Natural killer cell (primary cell): Measurements from ENCODE around the gene OTULIN. TPM values are rescaled to one million over a fixed set of nuclear protein-coding genes. Genes with fewer than 3 reads are reported as not detected.

ENCODE experiments used
- ATAC-seq, 3 donors: fragments of 150-1000 bp in 2 of 3; fragments of 200-7000 bp in 1 of 3; cut with Tn5 transposase; 1 replicate in 1 of 3; 2 replicates in 2 of 3; pipeline ENCODE4 v1.10.0; 2021; ENCODE audit warnings: mild to moderate bottlenecking in 2 of 3, moderate library complexity in 2 of 3
- DNase-seq, 2 donors: peaks; one replicate each; pipeline versions ENCODE4 v3.0.0 to v3.0.0-alpha.2; 2013 to 2021; ENCODE audit warnings: mixed read lengths in 1 of 2
- H3K27ac ChIP-seq: one replicate; pipeline ENCODE4 v1.5.1; 2013; ENCODE audit warnings: mild to moderate bottlenecking, low read length
- H3K27me3 ChIP-seq: one replicate; pipeline ENCODE4 v1.6.1; 2013; ENCODE audit warnings: low read length; ENCODE audit not compliant: control insufficient read depth, insufficient read depth
- H3K36me3 ChIP-seq: one replicate; pipeline ENCODE4 v1.6.1; 2013; ENCODE audit warnings: low read length; ENCODE audit not compliant: control insufficient read depth, insufficient read depth
- H3K4me1 ChIP-seq: one replicate; pipeline ENCODE4 v1.6.1; 2013; ENCODE audit warnings: low read length; ENCODE audit not compliant: control insufficient read depth, insufficient read depth
- H3K4me3 ChIP-seq: one replicate; pipeline ENCODE4 v1.5.1; 2013; ENCODE audit warnings: low read length
- H3K9me3 ChIP-seq: one replicate; pipeline ENCODE4 v1.6.1; 2013; ENCODE audit warnings: low read length; ENCODE audit not compliant: control insufficient read depth, insufficient read depth
- H3K27ac Mint-ChIP-seq, 2 donors: one replicate each; pipeline ENCODE4 v1.8.0; 2022; ENCODE audit warnings: mild to moderate bottlenecking in 2 of 2, mixed read lengths in 2 of 2, moderate library complexity in 1 of 2
- H3K27me3 Mint-ChIP-seq, 2 donors: one replicate each; pipeline ENCODE4 v1.8.0; 2022; ENCODE audit warnings: low read depth in 2 of 2, mixed read lengths in 2 of 2
- H3K36me3 Mint-ChIP-seq: one replicate; pipeline ENCODE4 v1.8.0; 2022; ENCODE audit warnings: mixed read lengths
- H3K4me1 Mint-ChIP-seq, 2 donors: one replicate each; pipeline ENCODE4 v1.8.0; 2022; ENCODE audit warnings: mixed read lengths in 2 of 2
- H3K4me3 Mint-ChIP-seq: one replicate; pipeline ENCODE4 v1.8.0; 2022; ENCODE audit warnings: mild to moderate bottlenecking, moderate library complexity, mixed read lengths
- H3K9me3 Mint-ChIP-seq, 2 donors: one replicate each; pipeline ENCODE4 v1.8.0; 2022; ENCODE audit warnings: mixed read lengths in 2 of 2
- CTCF ChIP-seq: fragments of 200-600 bp; IDR thresholded peaks from one replicate; pipeline ENCODE4 v1.8.0; 2022; ENCODE audit warnings: antibody characterized with exemption
- WGBS: methylation state at CpG from one replicate; pipeline ENCODE4 v1.1.7; 2013; ENCODE audit warnings: missing lambda C conversion rate; ENCODE audit not compliant: insufficient coverage; 5-methylcytosine and 5-hydroxymethylcytosine counted together
- intact Hi-C: fragments of 100-400 bp; cut with micrococcal nuclease; formaldehyde crosslinking; loops from one replicate; pipeline ENCODE4 v1.14.2; 2022
- total RNA-seq, 4 donors: library from RNA; stranded (reverse); fragments of 120-200 nt in 1 of 4; gene quantifications; one replicate each; pipeline versions ENCODE4 v1.2.3 to v1.2.4, GENCODE V29; 2013 to 2022

The OTULIN gene
- total RNA-seq, 3 donors from 2014 or later (not counting 1 experiment from before 2014, with no cell fraction given) = 96.5 to 166 (median 102) TPM

DNA sequence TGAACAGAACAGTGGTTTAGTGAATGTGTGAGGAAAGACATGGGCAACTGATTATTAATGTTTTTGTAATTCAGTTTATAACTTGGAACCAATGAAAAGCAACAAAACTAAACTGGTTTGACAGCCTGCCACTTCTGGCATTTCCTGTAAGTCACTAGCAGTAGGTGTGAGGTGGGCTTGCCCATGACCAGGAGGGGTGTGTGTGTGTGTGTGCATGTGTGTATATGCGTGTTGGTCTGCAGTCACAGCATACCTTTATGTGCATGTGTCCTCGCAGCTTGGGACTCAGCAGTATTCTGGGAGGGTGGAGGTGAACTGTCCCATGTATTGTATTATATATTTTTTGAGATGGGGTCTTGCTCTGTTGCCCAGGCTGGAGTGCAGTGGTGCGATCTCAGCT, 32.3 kb downstream of the OTULIN start:
- Histone ChIP-seq H3K4me3 (no peak overlapping the region), H3K27ac (no peak overlapping the region), H3K36me3 (peaks cover 53% of the 10 kb centered on the region), H3K9me3 (no peaks in the 10 kb centered on the region), H3K4me1 (peaks cover 12% of the 10 kb centered on the region), H3K27me3 (no peaks in the 10 kb centered on the region)
- no peaks in the 10 kb centered on the region for H3K9me3 Mint-ChIP-seq
- DNase-seq (no peak), ATAC-seq (peak in 1 of 3 donors; percentile 11)
- WGBS = 98% methylated on average over 3 of the region's 3 CpGs
- H3K27ac Mint-ChIP-seq = peak overlapping the region; percentile 55 to 67
- TF ChIP-seq CTCF = no peak
- intact Hi-C loops = no loop called here
- peaks cover 20% of the 10 kb centered on the region for H3K36me3 Mint-ChIP-seq
- no peak overlapping the region for H3K4me3 Mint-ChIP-seq
- H3K27me3 Mint-ChIP-seq = no peaks in the 10 kb centered on the region
- peaks cover 25 to 28% of the 10 kb centered on the region in 2 donors for H3K4me1 Mint-ChIP-seq

- Mint-ChIP-seq H3K27me3 (no peaks in the 10 kb centered on the region), H3K27ac (peak overlapping the region in 1 of 2 donors; percentile 55), H3K36me3 (peaks cover 7% of the 10 kb centered on the region), H3K4me1 (peaks cover 41 to 42% of the 10 kb centered on the region in 2 donors), H3K9me3 (no peaks in the 10 kb centered on the region), H3K4me3 (no peak overlapping the region)
- no peaks in the 10 kb centered on the region for H3K27me3 ChIP-seq
- 100% methylated on average over 1 of the region's 1 CpG for WGBS
- intact Hi-C loops = no loop called here
- no peak overlapping the region for H3K4me3 ChIP-seq
- H3K36me3 ChIP-seq = peaks cover 40% of the 10 kb centered on the region
- no peak for TF ChIP-seq CTCF
- no peak for DNase-seq
- peaks cover 23% of the 10 kb centered on the region for H3K4me1 ChIP-seq
- no peak overlapping the region for H3K27ac ChIP-seq
- H3K9me3 ChIP-seq = no peaks in the 10 kb centered on the region
- ATAC-seq = no peak
Observed at GRCh38 chr5:14698495-14698894, 34.0 kb downstream of the OTULIN start.

- no peak for ATAC-seq
- H3K9me3 Mint-ChIP-seq = no peaks in the 10 kb centered on the region
Observed at GRCh38 chr5:14699159-14699558, 34.6 kb downstream of the OTULIN start.

More at GRCh38 chr5:14699159-14699558, 34.6 kb downstream of the OTULIN start:
- peaks cover 7% of the 10 kb centered on the region for H3K36me3 Mint-ChIP-seq
- H3K27ac Mint-ChIP-seq = no peak overlapping the region
- Histone ChIP-seq H3K36me3 (peaks cover 34% of the 10 kb centered on the region), H3K9me3 (no peaks in the 10 kb centered on the region), H3K27me3 (no peaks in the 10 kb centered on the region), H3K4me1 (peaks cover 23% of the 10 kb centered on the region), H3K4me3 (no peak overlapping the region), H3K27ac (no peak overlapping the region)
- no peak overlapping the region for H3K4me3 Mint-ChIP-seq
- H3K4me1 Mint-ChIP-seq = peaks cover 46 to 48% of the 10 kb centered on the region in 2 donors
- intact Hi-C loops = no loop called here
- DNase-seq = no peak
- whole genome bisulfite sequencing = 100% methylated on average over 2 of the region's 2 CpGs
- no peaks in the 10 kb centered on the region for H3K27me3 Mint-ChIP-seq
- TF ChIP-seq CTCF = no peak
